ENCODE measurements around the gene FOXL3. TPM values are rescaled to one million over a fixed set of nuclear protein-coding genes. Genes with fewer than 3 reads are reported as not detected.

Gene FOXL3
- total RNA-seq, 3 donors from 2014 or later, result not detected

- Histone ChIP-seq H3K4me1 (no peaks in the 10 kb centered on the region), H3K27me3 (no peaks in the 10 kb centered on the region), H3K27ac (no peak overlapping the region), H3K36me3 (no peaks in the 10 kb centered on the region), H3K4me3 (no peak overlapping the region), H3K9me3 (peaks cover 15% of the 10 kb centered on the region in 2 donors)
- no peak for DNase-seq (ENCODE audit: low spot score in 2 of 2)
- no peak for TF ChIP-seq POLR2AphosphoS5 (IDR thresholded peaks at IDR 0.05)
- TF ChIP-seq CTCF (IDR thresholded peaks at IDR 0.05), result no peak
- no peak for TF ChIP-seq POLR2A (IDR thresholded peaks at IDR 0.05)
- intact Hi-C loops (cut with DNase I; ENCODE audit: low total_unique reads), result no loop called here
These were observed 21.0 kb upstream of the FOXL3 start for GRCh38 chr7:268991-269390.

- intact Hi-C loops (cut with DNase I; ENCODE audit: low total_unique reads), result no loop called here
These were observed 20.2 kb upstream of the FOXL3 start for GRCh38 chr7:269721-270120.

DNA sequence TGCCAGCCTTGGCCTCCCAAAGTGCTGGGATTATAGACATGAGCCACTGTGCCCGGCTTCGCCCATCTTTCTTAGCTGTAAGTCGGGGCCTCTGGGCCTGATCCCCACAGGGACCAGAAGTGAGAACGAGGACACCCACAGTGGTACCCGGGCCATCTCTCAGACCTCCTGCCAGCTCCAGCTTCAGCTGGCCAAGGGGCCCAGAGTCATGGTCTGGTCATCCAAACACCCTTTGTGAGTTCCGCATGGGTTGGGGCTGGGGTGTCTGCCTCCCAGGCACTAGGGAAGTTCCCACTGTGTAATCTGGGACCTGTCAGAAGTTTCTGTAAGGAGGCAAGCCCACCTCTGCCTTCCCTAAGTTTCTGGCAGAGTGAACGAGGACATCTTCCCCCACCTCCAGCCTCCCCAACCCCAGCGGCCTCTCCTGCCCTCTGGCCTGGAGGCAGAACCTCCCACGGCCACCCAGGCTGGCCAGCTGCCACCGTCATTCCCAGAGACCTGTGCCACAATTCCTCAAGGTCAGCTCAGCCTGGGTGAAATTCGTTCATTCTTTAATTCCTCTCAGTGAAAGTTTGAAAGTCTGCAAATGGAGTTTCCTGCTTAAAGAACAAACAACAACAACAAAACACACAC lies 19.5 kb upstream of the FOXL3 start:
- H3K36me3 ChIP-seq, result no peaks in the 10 kb centered on the region

More at GRCh38 chr7:269721-270120, 20.2 kb upstream of the FOXL3 start:
- Histone ChIP-seq H3K36me3 (no peaks in the 10 kb centered on the region), H3K27ac (no peak overlapping the region), H3K4me3 (no peak overlapping the region), H3K27me3 (no peaks in the 10 kb centered on the region), H3K4me1 (no peaks in the 10 kb centered on the region), H3K9me3 (peaks cover 15 to 16% of the 10 kb centered on the region in 2 donors)
- DNase-seq (ENCODE audit: low spot score in 2 of 2), result no peak
- TF ChIP-seq POLR2AphosphoS5 (IDR thresholded peaks at IDR 0.05) (no peak), POLR2A (IDR thresholded peaks at IDR 0.05) (no peak), CTCF (IDR thresholded peaks at IDR 0.05) (no peak)

GRCh38 chr7:271266-272107 lies 18.5 kb upstream of the FOXL3 start:
- Histone ChIP-seq H3K36me3 (no peaks in the 10 kb centered on the region), H3K27me3 (no peaks in the 10 kb centered on the region), H3K4me3 (no peak overlapping the region), H3K9me3 (peaks cover 16 to 19% of the 10 kb centered on the region in 2 donors), H3K27ac (no peak overlapping the region), H3K4me1 (no peaks in the 10 kb centered on the region)
- no peak for TF ChIP-seq POLR2A (IDR thresholded peaks at IDR 0.05)
- no peak for TF ChIP-seq CTCF (IDR thresholded peaks at IDR 0.05)
- no peak for TF ChIP-seq POLR2AphosphoS5 (IDR thresholded peaks at IDR 0.05)
- intact Hi-C loops (cut with DNase I; ENCODE audit: low total_unique reads), result no loop called here
- no peak for DNase-seq (ENCODE audit: low spot score in 2 of 2)

More for the DNA sequence above, 19.5 kb upstream of the FOXL3 start:
- Histone ChIP-seq H3K4me1 (no peaks in the 10 kb centered on the region), H3K4me3 (no peak overlapping the region), H3K27ac (no peak overlapping the region), H3K27me3 (no peaks in the 10 kb centered on the region), H3K9me3 (peaks cover 15 to 16% of the 10 kb centered on the region in 2 donors)
- intact Hi-C loops (cut with DNase I; ENCODE audit: low total_unique reads), result no loop called here
- TF ChIP-seq POLR2AphosphoS5 (IDR thresholded peaks at IDR 0.05) (no peak), POLR2A (IDR thresholded peaks at IDR 0.05) (no peak), CTCF (IDR thresholded peaks at IDR 0.05) (no peak)
- DNase-seq (ENCODE audit: low spot score in 2 of 2), result no peak

GRCh38 chr7:272108-272615 lies 17.8 kb upstream of the FOXL3 start:
- Histone ChIP-seq H3K36me3 (no peaks in the 10 kb centered on the region), H3K4me3 (no peak overlapping the region), H3K27ac (no peak overlapping the region), H3K4me1 (no peaks in the 10 kb centered on the region), H3K27me3 (no peaks in the 10 kb centered on the region), H3K9me3 (peaks cover 20 to 23% of the 10 kb centered on the region in 2 donors)
- intact Hi-C loops (cut with DNase I; ENCODE audit: low total_unique reads), result no loop called here
- TF ChIP-seq CTCF (IDR thresholded peaks at IDR 0.05) (no peak), POLR2A (IDR thresholded peaks at IDR 0.05) (no peak), POLR2AphosphoS5 (IDR thresholded peaks at IDR 0.05) (no peak)
- no peak for DNase-seq (ENCODE audit: low spot score in 2 of 2)

All from breast epithelium (tissue), 4 donors.